ENCODE measurements around the gene KRT1.

KRT1 gene

DNA sequence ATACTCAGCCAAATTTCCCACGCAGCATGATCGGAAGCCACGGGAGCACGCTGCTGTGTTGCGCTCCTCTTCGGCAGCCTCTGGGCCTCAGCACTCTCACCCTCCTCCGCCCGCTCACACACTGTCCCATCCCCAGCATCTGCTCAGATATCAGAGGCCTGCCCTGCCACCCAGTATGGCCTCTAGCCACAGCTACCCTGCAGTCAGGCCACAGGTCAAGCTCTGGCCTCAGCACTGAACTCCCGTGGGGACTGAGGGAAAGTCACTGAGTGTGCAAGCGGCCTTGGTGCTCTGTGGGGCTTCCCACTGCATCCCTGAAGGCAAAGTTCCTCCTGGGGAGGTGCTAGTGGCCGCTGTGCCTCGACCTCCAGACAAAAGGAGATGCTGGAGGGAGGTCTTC is 21.1 kb upstream of the KRT1 start:
- Histone ChIP-seq H3K79me2 (ENCODE audit: control insufficient read depth, low read length) (no peaks in the 10 kb centered on the region), H3K4me2 (ENCODE audit: low read length) (no peak overlapping the region), H3F3A (ENCODE audit: control insufficient read depth, insufficient read depth) (no peaks in the 10 kb centered on the region), H4K20me1 (ENCODE audit: control insufficient read depth, insufficient read depth, low read depth, low read length) (no peaks in the 10 kb centered on the region), H3K4me1 (ENCODE audit: control insufficient read depth, low read length) (no peaks in the 10 kb centered on the region), H3K27ac (ENCODE audit: low read depth, low read length) (no peak overlapping the region), H3K4me3 (ENCODE audit: low read length) (no peak overlapping the region), H3K36me3 (ENCODE audit: control insufficient read depth, low read length) (no peaks in the 10 kb centered on the region), H3K27me3 (ENCODE audit: control insufficient read depth, low read length) (no peaks in the 10 kb centered on the region; the same call in 1 of the 2 replicates), H3K9me3 (ENCODE audit: control insufficient read depth, insufficient read depth, low read length) (no peaks in the 10 kb centered on the region), H3K9me2 (replicated peaks; ENCODE audit: control insufficient read depth, low read length) (no peaks in the 10 kb centered on the region)
- TF ChIP-seq, protein P1, sequence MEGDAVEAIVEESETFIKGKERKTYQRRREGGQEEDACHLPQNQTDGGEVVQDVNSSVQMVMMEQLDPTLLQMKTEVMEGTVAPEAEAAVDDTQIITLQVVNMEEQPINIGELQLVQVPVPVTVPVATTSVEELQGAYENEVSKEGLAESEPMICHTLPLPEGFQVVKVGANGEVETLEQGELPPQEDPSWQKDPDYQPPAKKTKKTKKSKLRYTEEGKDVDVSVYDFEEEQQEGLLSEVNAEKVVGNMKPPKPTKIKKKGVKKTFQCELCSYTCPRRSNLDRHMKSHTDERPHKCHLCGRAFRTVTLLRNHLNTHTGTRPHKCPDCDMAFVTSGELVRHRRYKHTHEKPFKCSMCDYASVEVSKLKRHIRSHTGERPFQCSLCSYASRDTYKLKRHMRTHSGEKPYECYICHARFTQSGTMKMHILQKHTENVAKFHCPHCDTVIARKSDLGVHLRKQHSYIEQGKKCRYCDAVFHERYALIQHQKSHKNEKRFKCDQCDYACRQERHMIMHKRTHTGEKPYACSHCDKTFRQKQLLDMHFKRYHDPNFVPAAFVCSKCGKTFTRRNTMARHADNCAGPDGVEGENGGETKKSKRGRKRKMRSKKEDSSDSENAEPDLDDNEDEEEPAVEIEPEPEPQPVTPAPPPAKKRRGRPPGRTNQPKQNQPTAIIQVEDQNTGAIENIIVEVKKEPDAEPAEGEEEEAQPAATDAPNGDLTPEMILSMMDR (IDR thresholded peaks at IDR 0.05; ENCODE audit: low read depth, low read length, poor library complexity, severe bottlenecking) = no peak
- no peak for TF ChIP-seq EZH2phosphoT487 (IDR thresholded peaks at IDR 0.05; ENCODE audit: borderline replicate concordance, low read length)

DNA sequence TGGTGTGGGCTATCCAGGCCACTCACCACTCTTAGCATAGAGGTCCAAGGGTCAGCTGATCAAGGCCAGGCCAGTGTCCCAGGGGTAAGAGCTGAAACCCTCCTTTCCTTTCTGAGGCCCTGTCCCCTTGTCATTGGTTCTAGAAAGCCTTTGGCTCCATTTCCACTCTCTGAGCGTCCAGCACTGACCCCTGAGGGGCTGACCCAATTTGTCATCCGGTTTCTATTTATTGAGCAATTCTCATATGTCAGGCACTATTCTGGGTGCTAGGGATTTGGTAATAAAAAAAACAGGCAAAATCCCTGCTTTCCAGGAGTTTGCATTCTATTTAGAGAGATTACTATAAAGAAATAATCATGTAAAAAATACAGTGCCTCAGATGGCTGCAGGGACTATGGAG is 19.8 kb upstream of the KRT1 start:
- H3K9me3 ChIP-seq (ENCODE audit: control insufficient read depth, insufficient read depth, low read length) = no peaks in the 10 kb centered on the region
- TF ChIP-seq, protein P1 (IDR thresholded peaks at IDR 0.05; ENCODE audit: low read depth, low read length, poor library complexity, severe bottlenecking) = no peak
- TF ChIP-seq EZH2phosphoT487 (IDR thresholded peaks at IDR 0.05; ENCODE audit: borderline replicate concordance, low read length) = no peak

DNA sequence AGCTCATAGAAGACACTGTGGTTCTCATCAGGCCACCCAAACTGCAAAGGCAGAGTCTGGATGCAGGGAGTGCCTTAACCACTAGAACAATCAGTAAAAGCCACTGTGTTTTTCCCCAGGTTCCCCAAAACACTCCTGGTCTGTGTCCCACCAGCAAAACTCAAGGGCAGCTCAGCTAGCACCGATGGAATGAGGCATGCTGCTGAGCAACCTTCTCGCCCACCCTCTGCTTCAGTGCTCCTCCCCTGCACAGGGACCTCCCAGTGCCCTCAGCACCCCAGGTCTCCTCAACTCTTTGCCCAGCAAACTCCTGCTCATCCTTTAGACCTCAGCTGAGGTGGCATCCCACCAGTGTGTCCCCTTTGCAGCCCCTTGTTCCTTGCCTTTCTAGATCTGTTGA is 19.2 kb upstream of the KRT1 start:
- H3K79me2 ChIP-seq (ENCODE audit: control insufficient read depth, low read length) = no peaks in the 10 kb centered on the region
- H3K9me2 ChIP-seq (replicated peaks; ENCODE audit: control insufficient read depth, low read length) = no peaks in the 10 kb centered on the region
- no peak for TF ChIP-seq EZH2phosphoT487 (IDR thresholded peaks at IDR 0.05; ENCODE audit: borderline replicate concordance, low read length)
- TF ChIP-seq, protein P1 (IDR thresholded peaks at IDR 0.05; ENCODE audit: low read depth, low read length, poor library complexity, severe bottlenecking) = no peak
- no peaks in the 10 kb centered on the region for H3K4me1 ChIP-seq (ENCODE audit: control insufficient read depth, low read length)
- no peak overlapping the region for H3K27ac ChIP-seq (ENCODE audit: low read depth, low read length)
- H3K27me3 ChIP-seq (ENCODE audit: control insufficient read depth, low read length) = no peaks in the 10 kb centered on the region
- no peak overlapping the region for H3K4me3 ChIP-seq (ENCODE audit: low read length)
- no peaks in the 10 kb centered on the region for H3F3A ChIP-seq (ENCODE audit: control insufficient read depth, insufficient read depth)
- H3K36me3 ChIP-seq (ENCODE audit: control insufficient read depth, low read length) = no peaks in the 10 kb centered on the region
- H4K20me1 ChIP-seq (ENCODE audit: control insufficient read depth, insufficient read depth, low read depth, low read length) = no peaks in the 10 kb centered on the region
- no peak overlapping the region for H3K4me2 ChIP-seq (ENCODE audit: low read length)
- H3K9me3 ChIP-seq (ENCODE audit: control insufficient read depth, insufficient read depth, low read length) = no peaks in the 10 kb centered on the region

More for the DNA sequence above, 19.8 kb upstream of the KRT1 start:
- H3K4me3 ChIP-seq (ENCODE audit: low read length) = no peak overlapping the region
- no peaks in the 10 kb centered on the region for H3K9me2 ChIP-seq (replicated peaks; ENCODE audit: control insufficient read depth, low read length)
- H3K27me3 ChIP-seq (ENCODE audit: control insufficient read depth, low read length) = no peaks in the 10 kb centered on the region
- no peaks in the 10 kb centered on the region for H4K20me1 ChIP-seq (ENCODE audit: control insufficient read depth, insufficient read depth, low read depth, low read length)
- H3K4me2 ChIP-seq (ENCODE audit: low read length) = no peak overlapping the region
- H3K36me3 ChIP-seq (ENCODE audit: control insufficient read depth, low read length) = no peaks in the 10 kb centered on the region
- H3K79me2 ChIP-seq (ENCODE audit: control insufficient read depth, low read length) = no peaks in the 10 kb centered on the region
- H3F3A ChIP-seq (ENCODE audit: control insufficient read depth, insufficient read depth) = no peaks in the 10 kb centered on the region
- no peak overlapping the region for H3K27ac ChIP-seq (ENCODE audit: low read depth, low read length)
- H3K4me1 ChIP-seq (ENCODE audit: control insufficient read depth, low read length) = no peaks in the 10 kb centered on the region

Measured in DOHH2 (cell line).